LNCaP clone FGC (cell line): ENCODE data around the gene NR2C1.

Source experiments
- DNase-seq: peaks from one replicate; pipeline ENCODE4 v3.0.0-alpha.2; 2011; ENCODE audit warnings: low read depth
- H3K4me3 ChIP-seq: 2 replicates; pipeline ENCODE4 v1.5.1; 2011; ENCODE audit warnings: mild to moderate bottlenecking, low read depth, low read length, control low read depth
- TF ChIP-seq, protein P1 (sequence below): IDR thresholded peaks from 2 replicates; pipeline ENCODE4 v1.5.1; 2012; ENCODE audit warnings: mild to moderate bottlenecking; ENCODE audit not compliant: control insufficient read depth, insufficient read depth; ENCODE audit errors: extremely low read depth

Gene NR2C1

DNA sequence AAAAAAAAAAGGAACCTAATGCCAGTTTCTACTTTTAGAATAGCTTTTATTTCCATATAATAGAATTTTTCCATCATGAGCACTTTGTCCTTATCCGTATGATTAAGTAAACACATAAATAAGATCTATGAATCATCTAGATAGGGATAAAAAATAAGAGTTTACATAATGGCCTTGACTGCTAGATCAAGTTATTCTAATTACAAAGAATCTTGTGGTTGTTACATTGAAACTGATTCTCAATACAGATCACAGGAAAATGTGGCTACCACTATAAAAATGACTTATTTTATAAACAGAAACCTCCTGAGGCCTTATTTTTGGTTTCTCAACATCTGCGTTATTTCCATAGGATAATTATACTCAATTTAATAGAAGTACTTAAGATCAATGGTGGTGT, 35.5 kb downstream of the NR2C1 start:
- no peak for DNase-seq
- TF ChIP-seq, protein P1, sequence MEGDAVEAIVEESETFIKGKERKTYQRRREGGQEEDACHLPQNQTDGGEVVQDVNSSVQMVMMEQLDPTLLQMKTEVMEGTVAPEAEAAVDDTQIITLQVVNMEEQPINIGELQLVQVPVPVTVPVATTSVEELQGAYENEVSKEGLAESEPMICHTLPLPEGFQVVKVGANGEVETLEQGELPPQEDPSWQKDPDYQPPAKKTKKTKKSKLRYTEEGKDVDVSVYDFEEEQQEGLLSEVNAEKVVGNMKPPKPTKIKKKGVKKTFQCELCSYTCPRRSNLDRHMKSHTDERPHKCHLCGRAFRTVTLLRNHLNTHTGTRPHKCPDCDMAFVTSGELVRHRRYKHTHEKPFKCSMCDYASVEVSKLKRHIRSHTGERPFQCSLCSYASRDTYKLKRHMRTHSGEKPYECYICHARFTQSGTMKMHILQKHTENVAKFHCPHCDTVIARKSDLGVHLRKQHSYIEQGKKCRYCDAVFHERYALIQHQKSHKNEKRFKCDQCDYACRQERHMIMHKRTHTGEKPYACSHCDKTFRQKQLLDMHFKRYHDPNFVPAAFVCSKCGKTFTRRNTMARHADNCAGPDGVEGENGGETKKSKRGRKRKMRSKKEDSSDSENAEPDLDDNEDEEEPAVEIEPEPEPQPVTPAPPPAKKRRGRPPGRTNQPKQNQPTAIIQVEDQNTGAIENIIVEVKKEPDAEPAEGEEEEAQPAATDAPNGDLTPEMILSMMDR = no peak
- no peak overlapping the region for H3K4me3 ChIP-seq

DNA sequence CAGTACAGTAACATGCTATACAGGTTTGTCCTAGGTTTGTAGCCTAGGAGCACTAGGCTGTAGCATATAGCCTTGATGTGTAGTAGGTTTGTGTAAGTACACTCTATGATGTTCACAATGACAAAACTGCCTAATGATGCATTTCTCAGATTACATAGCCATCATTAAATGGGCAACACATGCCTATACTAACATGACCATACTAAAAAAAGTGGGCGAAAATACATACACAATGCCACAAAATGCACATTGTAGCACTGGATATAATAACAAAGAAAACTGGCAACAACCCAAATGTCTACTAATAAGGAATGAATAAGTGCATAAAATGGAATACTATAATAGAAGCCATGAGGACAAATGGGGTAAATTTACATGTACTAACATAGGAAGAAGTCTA, 38.7 kb downstream of the NR2C1 start:
- no peak for DNase-seq
- no peak overlapping the region for H3K4me3 ChIP-seq
- TF ChIP-seq, protein P1 = no peak

DNA sequence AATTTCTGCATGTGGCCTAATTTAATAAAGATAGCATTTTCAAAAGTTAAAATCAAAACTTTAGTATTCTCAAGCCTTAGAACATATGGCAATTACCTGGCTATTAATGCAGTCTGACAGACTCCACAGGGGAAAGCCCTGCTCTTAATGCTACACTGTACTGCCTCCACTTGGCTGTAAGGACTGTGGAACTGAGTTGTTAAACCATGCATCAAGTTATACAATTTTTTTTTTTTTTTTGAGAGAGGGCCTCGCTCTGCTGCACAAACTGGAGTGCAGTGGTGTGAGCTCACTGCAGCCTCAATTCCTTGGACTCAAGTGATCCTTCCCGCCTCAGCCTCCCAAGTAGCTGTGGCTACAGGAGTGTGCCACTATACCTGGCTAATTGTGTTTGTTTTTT, 50.9 kb downstream of the NR2C1 start:
- DNase-seq = no peak
- TF ChIP-seq, protein P1 = no peak
- no peak overlapping the region for H3K4me3 ChIP-seq

DNA sequence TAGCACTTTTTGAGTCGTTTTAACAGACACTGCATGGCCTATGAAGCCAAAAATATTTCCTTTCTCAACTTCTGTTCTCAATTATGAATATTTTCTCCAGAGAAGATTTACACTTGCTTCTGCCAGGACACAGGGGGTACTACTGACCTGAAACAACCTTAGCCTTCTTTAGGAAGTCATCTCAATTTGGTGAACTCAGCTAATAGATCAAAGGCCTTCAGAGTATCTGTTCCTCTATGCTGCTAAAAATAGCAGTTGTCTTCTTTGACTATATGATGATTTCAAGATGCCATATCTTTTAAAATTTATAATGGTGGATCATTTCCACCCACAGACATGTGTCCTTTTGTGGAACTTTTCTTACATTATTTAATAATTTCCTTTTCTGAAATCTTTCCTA, 55.9 kb downstream of the NR2C1 start:
- no peak for DNase-seq
- TF ChIP-seq, protein P1 = no peak
- no peak overlapping the region for H3K4me3 ChIP-seq

DNA sequence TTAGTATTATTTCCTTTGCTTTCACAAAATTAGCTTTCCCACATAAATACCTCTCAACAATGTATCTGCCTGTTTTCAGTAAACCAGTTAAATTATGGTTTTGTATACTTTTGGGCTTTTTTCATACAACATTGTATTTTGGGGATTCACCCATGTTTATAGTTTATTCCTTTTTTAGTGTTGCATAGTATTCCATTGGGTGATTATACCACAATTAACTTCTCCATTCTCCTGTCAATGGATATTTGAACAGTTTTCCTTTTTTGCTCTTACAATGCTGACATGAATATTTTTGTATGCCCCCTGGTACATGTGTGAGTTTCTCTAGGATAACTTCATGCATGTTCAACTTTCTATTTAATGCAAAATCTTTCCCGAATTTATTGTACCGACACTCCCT, 57.3 kb downstream of the NR2C1 start:
- TF ChIP-seq, protein P1 = no peak
- no peak overlapping the region for H3K4me3 ChIP-seq
- DNase-seq = no peak

DNA sequence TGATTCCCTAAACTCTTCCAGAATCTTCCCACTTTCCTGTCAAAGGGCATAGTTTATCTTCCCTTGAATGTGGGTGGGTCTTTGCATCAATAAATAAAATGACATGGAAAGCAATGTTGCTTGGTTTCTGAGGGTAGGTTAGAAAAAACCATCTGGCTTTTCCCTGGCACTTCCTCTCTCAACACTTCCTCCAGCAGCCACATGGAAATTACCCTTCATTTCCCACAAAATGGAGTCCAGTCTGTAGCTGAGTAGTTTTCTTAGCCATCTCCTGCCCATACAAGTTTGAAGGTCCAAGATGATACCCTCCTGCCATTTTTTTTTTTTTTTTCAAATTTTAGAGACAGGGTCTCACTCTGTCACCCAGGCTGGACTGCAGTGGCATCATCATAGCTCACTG, 58.9 kb downstream of the NR2C1 start:
- no peak overlapping the region for H3K4me3 ChIP-seq
- TF ChIP-seq, protein P1 = no peak
- no peak for DNase-seq

DNA sequence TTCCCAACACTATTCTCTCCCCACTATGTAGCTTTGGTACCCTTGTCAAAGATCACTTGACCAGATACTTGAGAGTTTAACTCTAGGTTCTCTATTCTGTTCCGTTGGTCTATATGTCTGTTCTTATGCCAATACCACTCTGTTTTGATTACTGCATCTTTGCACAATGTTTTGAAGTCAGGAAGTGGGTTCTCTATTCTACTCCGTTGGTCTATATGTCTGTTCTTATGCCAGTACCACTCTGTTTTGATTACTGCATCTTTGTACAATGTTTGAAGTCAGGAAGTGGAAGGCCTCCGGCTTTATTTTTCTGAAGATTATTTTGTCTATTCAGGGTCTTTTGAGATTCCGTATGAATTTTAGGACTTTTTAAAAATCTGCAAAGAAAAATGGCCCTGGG, 67.2 kb downstream of the NR2C1 start:
- TF ChIP-seq, protein P1 = no peak
- no peak overlapping the region for H3K4me3 ChIP-seq
- DNase-seq = no peak
